HepG2 (cell line): ENCODE results near the gene MYLK2. TPM values are rescaled to one million over a fixed set of nuclear protein-coding genes. Genes with fewer than 3 reads are reported as not detected.

Source experiments
- ATAC-seq: fragments of 200-7000 bp; cut with Tn5 transposase; 3 replicates; pipeline ENCODE4 v1.9.1; 2020; ENCODE audit warnings: mild to moderate bottlenecking, moderate library complexity
- BruUV-seq: library from RNA; stranded (reverse); fragments of 400-500 nt; replicated peaks from 2 replicates; lab custom pipeline; 2021; lab: Mats Ljungman, UMichigan
- CTCF ChIA-PET: fragments of 300-600 bp; formaldehyde crosslinking; extraction: SDS; loops from one replicate; lab custom pipeline; 2021; ENCODE audit warnings: low total read pairs, inconsistent platforms, low intra/inter-chr PET ratio; lab: Yijun Ruan, JAX
- POLR2A ChIA-PET: fragments of 350-600 bp; sonication (Branson Sonifier 250); formaldehyde crosslinking; loops from one replicate; lab custom pipeline; 2020; ENCODE audit warnings: antibody characterized with exemption, inconsistent platforms; lab: Yijun Ruan, JAX
- DNase-seq: peaks from one replicate; pipeline ENCODE4 v3.0.0-alpha.2; 2015; ENCODE audit warnings: low spot score
- FAIRE-seq: peaks from 3 replicates; lab custom pipeline; 2011; peaks lifted over from hg19 to GRCh38; lab: Jason Lieb, UNC
- H2AFZ ChIP-seq: one replicate; pipeline ENCODE4 v1.6.1; 2011; ENCODE audit warnings: low read length, inconsistent platforms
- H3K27ac ChIP-seq: fragments of 300-600 bp; 3 replicates; pipeline ENCODE4 v1.8.0; 2011; ENCODE audit warnings: mixed run types, mild to moderate bottlenecking, mixed read lengths, low read length, inconsistent platforms; ENCODE audit not compliant: insufficient read depth; ENCODE audit errors: extremely low read length
- H3K27me3 ChIP-seq, 2 experiments: fragments of 200-600 bp in 1 of 2; 2 replicates in 1 of 2; 3 replicates in 1 of 2; pipeline versions ENCODE4 v1.6.0 to v1.8.0; 2011; ENCODE audit warnings: low read length in 2 of 2, mild to moderate bottlenecking in 2 of 2, moderate library complexity in 2 of 2, inconsistent platforms in 1 of 2; ENCODE audit not compliant: insufficient read depth in 2 of 2, control insufficient read depth in 1 of 2
- H3K36me3 ChIP-seq, 2 experiments: fragments of 200-600 bp in 1 of 2; replicated peaks in 1 of 2; 2 replicates in 1 of 2; 3 replicates in 1 of 2; pipeline versions ENCODE4 v1.5.1 to v1.8.0; 2011; ENCODE audit warnings: low read length in 2 of 2, inconsistent platforms in 1 of 2; ENCODE audit not compliant: insufficient read depth in 2 of 2, control insufficient read depth in 1 of 2
- H3K4me1 ChIP-seq: 2 replicates; pipeline ENCODE4 v1.5.1; 2012; ENCODE audit warnings: low read length, inconsistent platforms; ENCODE audit not compliant: insufficient read depth
- H3K4me2 ChIP-seq: 2 replicates; pipeline ENCODE4 v1.6.0; 2011; ENCODE audit warnings: low read depth, low read length, inconsistent platforms
- H3K4me3 ChIP-seq, 3 experiments: fragments of 200-600 bp in 1 of 3; sonication (generic), shearing (Covaris generic) in 1 of 3; replicated peaks in 1 of 3; 2 replicates each; pipeline ENCODE4 v1.5.1; 2011 to 2016; ENCODE audit warnings: low read length in 3 of 3, inconsistent platforms in 2 of 3, low read depth in 2 of 3, mild to moderate bottlenecking in 2 of 3, control low read depth in 1 of 3, mixed read lengths in 1 of 3; ENCODE audit not compliant: insufficient read depth in 1 of 3
- H3K79me2 ChIP-seq: one replicate; pipeline ENCODE4 v1.6.1; 2011; ENCODE audit warnings: low read length, inconsistent platforms; ENCODE audit not compliant: insufficient read depth
- H3K9ac ChIP-seq: 2 replicates; pipeline ENCODE4 v1.6.0; 2011; ENCODE audit warnings: mild to moderate bottlenecking, low read depth, low read length, inconsistent platforms; ENCODE audit not compliant: insufficient read depth
- H3K9me3 ChIP-seq: 2 replicates; pipeline ENCODE4 v1.5.1; 2012; ENCODE audit warnings: mild to moderate bottlenecking, low read length
- H4K20me1 ChIP-seq: 2 replicates; pipeline ENCODE4 v1.6.0; 2011; ENCODE audit warnings: inconsistent platforms, mild to moderate bottlenecking, low read length, moderate library complexity; ENCODE audit not compliant: insufficient read depth
- AHR ChIP-seq: IDR thresholded peaks from 2 replicates; pipeline ENCODE4 v1.6.1; 2018; ENCODE audit warnings: missing genetic modification reagents, missing compliant biosample characterization
- FLYWCH1 ChIP-seq: sonication (generic); formaldehyde crosslinking; IDR thresholded peaks from 2 replicates; pipeline ENCODE4 v1.8.1; 2023; ENCODE audit warnings: mild to moderate bottlenecking, missing genetic modification reagents
- GTF3A ChIP-seq: sonication (generic); formaldehyde crosslinking; conservative IDR thresholded peaks from 2 replicates; pipeline ENCODE4 v1.4.0; 2020; ENCODE audit warnings: mild to moderate bottlenecking, missing genetic modification reagents
- IRX3 ChIP-seq: sonication (generic); formaldehyde crosslinking; IDR thresholded peaks from 2 replicates; pipeline ENCODE4 v1.8.1; 2023; ENCODE audit warnings: mild to moderate bottlenecking, low read depth, missing genetic modification reagents, borderline replicate concordance
- KMT2B ChIP-seq: IDR thresholded peaks from 2 replicates; pipeline ENCODE4 v1.6.1; 2016; ENCODE audit warnings: missing genetic modification reagents, missing compliant biosample characterization
- MAF1 ChIP-seq: sonication (generic); formaldehyde crosslinking; IDR thresholded peaks from 2 replicates; pipeline ENCODE4 v1.5.0; 2020; ENCODE audit warnings: missing genetic modification reagents, borderline replicate concordance
- MBNL3 ChIP-seq: fragments of 250-450 bp; sonication (Bioruptor Pico); conservative IDR thresholded peaks from 2 replicates; pipeline ENCODE4 v1.8.0; 2022; ENCODE audit warnings: mild to moderate bottlenecking, inconsistent platforms
- PHF8 ChIP-seq: sonication (generic); formaldehyde crosslinking; IDR thresholded peaks from 2 replicates; pipeline ENCODE4 v1.5.0; 2020; ENCODE audit warnings: missing genetic modification reagents
- ZNF12 ChIP-seq: sonication (generic); formaldehyde crosslinking; IDR thresholded peaks from 2 replicates; pipeline ENCODE4 v1.5.0; 2020; ENCODE audit warnings: missing genetic modification reagents
- ZNF124 ChIP-seq: sonication (generic); formaldehyde crosslinking; IDR thresholded peaks from 2 replicates; pipeline ENCODE4 v1.4.0; 2020; ENCODE audit warnings: missing genetic modification reagents
- ZNF460 ChIP-seq: sonication (generic); formaldehyde crosslinking; IDR thresholded peaks from 2 replicates; pipeline ENCODE4 v1.5.1; 2020; ENCODE audit warnings: missing genetic modification reagents, mild to moderate bottlenecking, borderline replicate concordance
- ZNF484 ChIP-seq: sonication (generic); formaldehyde crosslinking; IDR thresholded peaks from 2 replicates; pipeline ENCODE4 v1.5.1; 2020; ENCODE audit warnings: mild to moderate bottlenecking, low read depth, missing genetic modification reagents, borderline replicate concordance
- ZNF569 ChIP-seq: sonication (generic); formaldehyde crosslinking; IDR thresholded peaks from 2 replicates; pipeline ENCODE4 v1.5.0; 2020; ENCODE audit warnings: mild to moderate bottlenecking, missing genetic modification reagents, moderate library complexity, borderline replicate concordance
- ZNF792 ChIP-seq: IDR thresholded peaks from 2 replicates; pipeline ENCODE4 v1.6.1; 2016
- ZSCAN29 ChIP-seq: sonication (generic); formaldehyde crosslinking; conservative IDR thresholded peaks from 2 replicates; pipeline ENCODE4 v1.4.0; 2020; ENCODE audit warnings: mild to moderate bottlenecking, missing genetic modification reagents
- WGBS: methylation state at CpG from one replicate; pipeline ENCODE4 v1.1.6; 2017; ENCODE audit warnings: low lambda C conversion rate; 5-methylcytosine and 5-hydroxymethylcytosine counted together
- in situ Hi-C: cut with HindIII; loops from 2 replicates; pipeline ENCODE4 v1.10.0; 2017; ENCODE audit warnings: low pct_unique_long_range_greater_than_20kb; ENCODE audit not compliant: extremely low pct_ligation_motif_present
- intact Hi-C: fragments of 100-400 bp; cut with micrococcal nuclease; formaldehyde crosslinking; loops from one replicate; pipeline ENCODE4 v1.10.0; 2022; ENCODE audit not compliant: unreplicated experiment
- polyA plus RNA-seq, 8 experiments: library from polyadenylated mRNA; depleted of rRNA in 3 of 8; stranded (reverse) in 7 of 8; unstranded in 1 of 8; fragments of >200 nt; fragmentation: Illumina TruSeq in 4 of 8; extraction: Trizol in 4 of 8; gene quantifications; 2 replicates each; pipeline versions ENCODE4 v1.2.1 to v1.2.3, GENCODE V29; 2011 to 2016; ENCODE audit warnings: low read depth in 4 of 8, missing spikeins in 1 of 8, mixed read lengths in 1 of 8; ENCODE audit not compliant: insufficient read depth in 1 of 8
- total RNA-seq, 5 experiments: library from RNA; depleted of rRNA; stranded (reverse); fragments of >200 nt; fragmentation: Illumina TruSeq; extraction: Trizol; gene quantifications; 2 replicates each; pipeline ENCODE4 v1.2.3, GENCODE V29; 2016; ENCODE audit warnings: low read depth in 1 of 5
- TF ChIP-seq, protein P1 (sequence below): IDR thresholded peaks from 2 replicates; pipeline ENCODE4 v1.6.1; 2016; ENCODE audit warnings: missing compliant biosample characterization, missing genetic modification reagents, borderline replicate concordance
- TF ChIP-seq, protein P2 (sequence below): sonication (generic); formaldehyde crosslinking; IDR thresholded peaks from 2 replicates; pipeline ENCODE4 v1.4.0; 2020; ENCODE audit warnings: mild to moderate bottlenecking, low read depth, missing genetic modification reagents
- TF ChIP-seq, protein P3 (sequence below): sonication (generic); formaldehyde crosslinking; conservative IDR thresholded peaks from 2 replicates; pipeline ENCODE4 v1.4.0; 2020; ENCODE audit warnings: missing genetic modification reagents
- TF ChIP-seq, protein P4 (sequence below): sonication (generic); formaldehyde crosslinking; conservative IDR thresholded peaks from 2 replicates; pipeline ENCODE4 v1.4.0; 2020; ENCODE audit warnings: missing genetic modification reagents

MYLK2 gene
- total and polyA plus RNA-seq, 2 of the 13 experiments (the other 11 are each of a cell fraction or from before 2014, with no cell fraction given) = 0.27 TPM; not detected in 1

DNA sequence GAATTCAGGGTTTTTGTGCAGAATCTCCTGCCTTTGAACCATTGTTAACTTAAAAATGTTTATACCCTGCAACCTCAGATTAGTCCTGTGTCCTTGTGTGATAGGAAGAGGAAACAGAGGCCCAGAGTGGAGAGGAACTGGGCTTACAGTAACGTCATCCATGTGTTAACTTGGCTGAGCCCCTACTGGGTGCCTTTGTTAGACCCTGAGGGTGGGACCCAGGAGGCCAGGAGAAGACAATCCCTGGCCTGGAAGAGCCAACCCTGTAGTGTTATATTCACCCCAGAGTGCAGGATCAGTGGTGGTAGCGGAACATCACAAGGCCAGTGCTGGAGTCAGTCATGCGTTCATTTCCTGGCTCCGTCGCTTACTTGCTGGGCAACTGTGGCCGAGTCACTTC lies 10.6 kb downstream of the MYLK2 start:
- no peaks in the 10 kb centered on the region for H4K20me1 ChIP-seq
- H3K27me3 ChIP-seq = peaks cover 12 to 32% of the 10 kb centered on the region in 2 experiments
- peaks cover 14% of the 10 kb centered on the region; the same call in 1 of the 2 replicates for H3K4me1 ChIP-seq
- FAIRE-seq = no peak
- no peaks in the 10 kb centered on the region for H3K79me2 ChIP-seq
- in situ Hi-C loops (loop anchor here (10.0 kb wide), 1 partner anchor 265 kb away; no protein-coding TSS in a partner anchor), intact Hi-C loops (loop anchor here (10.0 kb wide), 1 partner anchor 125 kb away; the partner anchor contains the start of gene PDRG1)
- BruUV-seq = no TSS peak
- no peak overlapping the region for H3K4me3 ChIP-seq
- H3K9me3 ChIP-seq = no peaks in the 10 kb centered on the region
- WGBS = 55% methylated on average over 6 of the region's 6 CpGs
- POLR2A ChIA-PET = no interaction called here
- H2AFZ ChIP-seq = no peak overlapping the region
- no peak overlapping the region for H3K27ac ChIP-seq
- no peak overlapping the region for H3K4me2 ChIP-seq
- TF ChIP-seq KMT2B (CRISPR knock-in tag) (no peak), ZNF12 (no peak), AHR (no peak), MBNL3 (CRISPR knock-in tag) (no peak), ZSCAN29 (no peak), MAF1 (CRISPR knock-in tag) (no peak), ZNF792 (CRISPR knock-in tag) (no peak), PHF8 (CRISPR knock-in tag) (no peak), ZNF569 (CRISPR knock-in tag) (no peak), FLYWCH1 (CRISPR knock-in tag) (no peak), IRX3 (CRISPR knock-in tag) (no peak), ZNF460 (no peak), ZNF124 (CRISPR knock-in tag) (no peak), GTF3A (no peak), ZNF484 (CRISPR knock-in tag) (no peak)
- TF ChIP-seq, protein P1, sequence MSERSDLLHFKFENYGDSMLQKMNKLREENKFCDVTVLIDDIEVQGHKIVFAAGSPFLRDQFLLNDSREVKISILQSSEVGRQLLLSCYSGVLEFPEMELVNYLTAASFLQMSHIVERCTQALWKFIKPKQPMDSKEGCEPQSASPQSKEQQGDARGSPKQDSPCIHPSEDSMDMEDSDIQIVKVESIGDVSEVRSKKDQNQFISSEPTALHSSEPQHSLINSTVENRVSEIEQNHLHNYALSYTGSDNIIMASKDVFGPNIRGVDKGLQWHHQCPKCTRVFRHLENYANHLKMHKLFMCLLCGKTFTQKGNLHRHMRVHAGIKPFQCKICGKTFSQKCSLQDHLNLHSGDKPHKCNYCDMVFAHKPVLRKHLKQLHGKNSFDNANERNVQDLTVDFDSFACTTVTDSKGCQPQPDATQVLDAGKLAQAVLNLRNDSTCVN (CRISPR knock-in tag) = no peak
- TF ChIP-seq, protein P2, sequence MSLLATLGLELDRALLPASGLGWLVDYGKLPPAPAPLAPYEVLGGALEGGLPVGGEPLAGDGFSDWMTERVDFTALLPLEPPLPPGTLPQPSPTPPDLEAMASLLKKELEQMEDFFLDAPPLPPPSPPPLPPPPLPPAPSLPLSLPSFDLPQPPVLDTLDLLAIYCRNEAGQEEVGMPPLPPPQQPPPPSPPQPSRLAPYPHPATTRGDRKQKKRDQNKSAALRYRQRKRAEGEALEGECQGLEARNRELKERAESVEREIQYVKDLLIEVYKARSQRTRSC (CRISPR knock-in tag) = no peak
- TF ChIP-seq, protein P3, sequence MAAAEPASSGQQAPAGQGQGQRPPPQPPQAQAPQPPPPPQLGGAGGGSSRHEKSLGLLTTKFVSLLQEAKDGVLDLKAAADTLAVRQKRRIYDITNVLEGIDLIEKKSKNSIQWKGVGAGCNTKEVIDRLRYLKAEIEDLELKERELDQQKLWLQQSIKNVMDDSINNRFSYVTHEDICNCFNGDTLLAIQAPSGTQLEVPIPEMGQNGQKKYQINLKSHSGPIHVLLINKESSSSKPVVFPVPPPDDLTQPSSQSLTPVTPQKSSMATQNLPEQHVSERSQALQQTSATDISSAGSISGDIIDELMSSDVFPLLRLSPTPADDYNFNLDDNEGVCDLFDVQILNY (CRISPR knock-in tag) = no peak
- TF ChIP-seq, protein P4, sequence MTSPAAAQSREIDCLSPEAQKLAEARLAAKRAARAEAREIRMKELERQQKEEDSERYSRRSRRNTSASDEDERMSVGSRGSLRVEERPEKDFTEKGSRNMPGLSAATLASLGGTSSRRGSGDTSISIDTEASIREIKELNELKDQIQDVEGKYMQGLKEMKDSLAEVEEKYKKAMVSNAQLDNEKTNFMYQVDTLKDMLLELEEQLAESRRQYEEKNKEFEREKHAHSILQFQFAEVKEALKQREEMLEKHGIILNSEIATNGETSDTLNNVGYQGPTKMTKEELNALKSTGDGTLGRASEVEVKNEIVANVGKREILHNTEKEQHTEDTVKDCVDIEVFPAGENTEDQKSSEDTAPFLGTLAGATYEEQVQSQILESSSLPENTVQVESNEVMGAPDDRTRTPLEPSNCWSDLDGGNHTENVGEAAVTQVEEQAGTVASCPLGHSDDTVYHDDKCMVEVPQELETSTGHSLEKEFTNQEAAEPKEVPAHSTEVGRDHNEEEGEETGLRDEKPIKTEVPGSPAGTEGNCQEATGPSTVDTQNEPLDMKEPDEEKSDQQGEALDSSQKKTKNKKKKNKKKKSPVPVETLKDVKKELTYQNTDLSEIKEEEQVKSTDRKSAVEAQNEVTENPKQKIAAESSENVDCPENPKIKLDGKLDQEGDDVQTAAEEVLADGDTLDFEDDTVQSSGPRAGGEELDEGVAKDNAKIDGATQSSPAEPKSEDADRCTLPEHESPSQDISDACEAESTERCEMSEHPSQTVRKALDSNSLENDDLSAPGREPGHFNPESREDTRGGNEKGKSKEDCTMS = no peak
- no peaks in the 10 kb centered on the region for H3K36me3 ChIP-seq
- no peak for DNase-seq
- CTCF ChIA-PET = no interaction called here
- H3K9ac ChIP-seq = no peak overlapping the region
- ATAC-seq = no peak
